GM23248 (cell line): ENCODE measurements around the gene FAM193A. TPM values are rescaled to one million over a fixed set of nuclear protein-coding genes. Genes with fewer than 3 reads are reported as not detected.

Experiments
- DNase-seq: peaks from one replicate; pipeline ENCODE4 v3.0.0-alpha.2; 2015
- H2AFZ ChIP-seq: fragments of 200-600 bp; sonication (generic); 2 replicates; pipeline ENCODE4 v1.6.1; 2016; ENCODE audit warnings: antibody characterized with exemption
- H3F3A ChIP-seq: fragments of 200-600 bp; sonication (generic); 2 replicates; pipeline ENCODE4 v1.6.1; 2016; ENCODE audit warnings: mild to moderate bottlenecking, antibody characterized with exemption, mixed run types; ENCODE audit not compliant: insufficient read depth
- H3K27ac ChIP-seq: fragments of 200-600 bp; sonication (generic); 2 replicates; pipeline ENCODE4 v1.5.1; 2016; ENCODE audit warnings: mild to moderate bottlenecking
- H3K27me3 ChIP-seq: fragments of 200-600 bp; sonication (generic); replicated peaks from 2 replicates; pipeline ENCODE4 v1.6.1; 2016; ENCODE audit warnings: mild to moderate bottlenecking; ENCODE audit not compliant: insufficient read depth
- H3K36me3 ChIP-seq: fragments of 200-600 bp; sonication (generic); 2 replicates; pipeline ENCODE4 v1.6.1; 2016; ENCODE audit warnings: low read depth, mild to moderate bottlenecking
- H3K4me1 ChIP-seq: fragments of 200-600 bp; sonication (generic); 2 replicates; pipeline ENCODE4 v1.6.1; 2016; ENCODE audit warnings: mild to moderate bottlenecking; ENCODE audit not compliant: insufficient read depth
- H3K4me2 ChIP-seq: fragments of 200-600 bp; sonication (generic); one replicate; pipeline ENCODE4 v1.6.1; 2016; ENCODE audit warnings: mild to moderate bottlenecking; ENCODE audit not compliant: unreplicated experiment
- H3K4me3 ChIP-seq: fragments of 200-600 bp; sonication (generic); 2 replicates; pipeline ENCODE4 v1.5.1; 2016; ENCODE audit warnings: mild to moderate bottlenecking
- H3K79me2 ChIP-seq: fragments of 200-600 bp; sonication (generic); 2 replicates; pipeline ENCODE4 v1.6.1; 2016; ENCODE audit warnings: mild to moderate bottlenecking; ENCODE audit not compliant: insufficient read depth
- H3K9ac ChIP-seq: fragments of 200-600 bp; sonication (generic); 2 replicates; pipeline ENCODE4 v1.6.1; 2016; ENCODE audit warnings: mild to moderate bottlenecking
- H3K9me2 ChIP-seq: fragments of 200-600 bp; sonication (generic); 2 replicates; pipeline ENCODE4 v1.6.1; 2016; ENCODE audit warnings: mixed run types, mild to moderate bottlenecking, moderate library complexity; ENCODE audit not compliant: insufficient read depth
- H3K9me3 ChIP-seq: fragments of 200-600 bp; sonication (generic); one replicate; pipeline ENCODE4 v1.6.1; 2017; ENCODE audit warnings: low read depth
- H4K20me1 ChIP-seq: fragments of 200-600 bp; sonication (generic); 2 replicates; pipeline ENCODE4 v1.6.0; 2016; ENCODE audit not compliant: insufficient read depth
- EZH2 ChIP-seq: fragments of 200-600 bp; sonication (generic); IDR thresholded peaks from 2 replicates; pipeline ENCODE4 v1.6.1; 2018; ENCODE audit warnings: antibody characterized with exemption, mild to moderate bottlenecking; ENCODE audit not compliant: insufficient read depth, poor library complexity, severe bottlenecking
- EZH2phosphoT487 ChIP-seq: fragments of 200-600 bp; sonication (generic); IDR thresholded peaks from 2 replicates; pipeline ENCODE4 v1.6.1; 2018; ENCODE audit warnings: antibody characterized with exemption, moderate library complexity, mild to moderate bottlenecking, low read depth; ENCODE audit not compliant: insufficient read depth
- WGBS, 2 experiments: methylation state at CpG; one replicate each; pipeline ENCODE4 v1.1.6; 2015 to 2017; ENCODE audit warnings: low lambda C conversion rate in 2 of 2, low coverage in 1 of 2; ENCODE audit errors: missing lambda C conversion rate in 2 of 2; 5-methylcytosine and 5-hydroxymethylcytosine counted together
- in situ Hi-C: fragments of 300-500 bp; cut with MboI; formaldehyde crosslinking; loops from 2 replicates; pipeline ENCODE4 v1.15.0; 2020
- polyA plus RNA-seq: library from polyadenylated mRNA; unstranded; fragments of >200 nt; fragmentation: Nextera tagmentation; extraction: Ambion mirVana; gene quantifications from 2 replicates; pipeline ENCODE4 v1.2.1, GENCODE V29; 2016
- total RNA-seq: library from RNA; depleted of rRNA; stranded (reverse); fragments of >200 nt; shearing (Covaris generic); gene quantifications from 2 replicates; pipeline ENCODE4 v1.2.3, GENCODE V29; 2014

FAM193A gene
- total and polyA plus RNA-seq, 2 experiments from 2014 or later, result 5.0 to 19.0 TPM

- Histone ChIP-seq H3K9me2 (no peaks in the 10 kb centered on the region), H3F3A (peaks cover 1% of the 10 kb centered on the region; the same call in 1 of the 2 replicates), H3K4me1 (peaks cover 7% of the 10 kb centered on the region; the same call in 1 of the 2 replicates), H4K20me1 (no peaks in the 10 kb centered on the region), H3K9me3 (no peaks in the 10 kb centered on the region), H3K9ac (no peak overlapping the region), H2AFZ (no peak overlapping the region), H3K36me3 (peaks cover 51% of the 10 kb centered on the region), H3K79me2 (peaks cover 100% of the 10 kb centered on the region), H3K4me2 (no peak overlapping the region), H3K27ac (no peak overlapping the region), H3K4me3 (no peak overlapping the region), H3K27me3 (no peaks in the 10 kb centered on the region)
- 90% methylated on average over 4 of the region's 4 CpGs for WGBS, 2 experiments
- no peak for TF ChIP-seq EZH2phosphoT487
- TF ChIP-seq EZH2, result no peak
- in situ Hi-C loops, result no loop called here
- DNase-seq, result no peak
Observed at GRCh38 chr4:2497324-2497723, 39.1 kb upstream of the FAM193A start.

DNA sequence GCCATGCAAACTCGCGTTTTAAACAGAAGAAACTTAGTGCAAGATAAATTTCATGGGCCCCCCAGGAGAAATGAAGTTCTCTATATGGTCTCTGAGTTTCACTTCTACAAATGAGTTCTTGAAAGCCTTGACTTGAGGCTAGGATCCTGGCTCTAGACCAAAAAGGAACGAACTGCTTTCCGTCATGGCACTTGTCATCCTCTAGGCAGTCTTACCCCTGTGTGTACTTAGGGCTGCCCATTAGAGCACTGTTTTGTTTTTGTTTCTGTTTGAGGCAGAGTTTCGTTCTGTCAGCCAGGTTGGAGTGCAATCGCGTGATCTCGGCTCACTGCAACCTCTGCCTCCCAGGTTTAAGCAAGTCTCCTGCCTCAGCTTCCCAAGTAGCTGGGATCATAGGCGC, 38.5 kb upstream of the FAM193A start:
- peaks cover 45% of the 10 kb centered on the region for H3K36me3 ChIP-seq
- peaks cover 100% of the 10 kb centered on the region for H3K79me2 ChIP-seq
- TF ChIP-seq EZH2 (no peak), EZH2phosphoT487 (no peak)
- no peak for DNase-seq
- no peaks in the 10 kb centered on the region for H3K9me2 ChIP-seq
- H3K9ac ChIP-seq, result no peak overlapping the region
- no peak overlapping the region for H3K4me2 ChIP-seq
- H3K27me3 ChIP-seq, result no peaks in the 10 kb centered on the region
- no peak overlapping the region for H2AFZ ChIP-seq
- no peak overlapping the region for H3K4me3 ChIP-seq
- WGBS, 2 experiments, result 95 to 96% methylated on average over 9 of the region's 9 CpGs
- H4K20me1 ChIP-seq, result no peaks in the 10 kb centered on the region
- H3F3A ChIP-seq, result no peaks in the 10 kb centered on the region; the same call in 1 of the 2 replicates
- in situ Hi-C loops, result no loop called here
- no peak overlapping the region for H3K27ac ChIP-seq
- no peaks in the 10 kb centered on the region for H3K9me3 ChIP-seq
- peaks cover 1% of the 10 kb centered on the region; the same call in 1 of the 2 replicates for H3K4me1 ChIP-seq

GRCh38 chr4:2500547-2500946, 35.9 kb upstream of the FAM193A start:
- TF ChIP-seq EZH2, result no peak
- no peak for TF ChIP-seq EZH2phosphoT487
- H3K9ac ChIP-seq, result no peak overlapping the region
- peaks cover 49% of the 10 kb centered on the region for H3K36me3 ChIP-seq
- H3K4me2 ChIP-seq, result no peak overlapping the region
- DNase-seq, result peak; percentile 35
- H2AFZ ChIP-seq, result no peak overlapping the region
- 70 to 73% methylated on average over 2 of the region's 2 CpGs for WGBS, 2 experiments
- H3K27ac ChIP-seq, result no peak overlapping the region
- H3K27me3 ChIP-seq, result no peaks in the 10 kb centered on the region
- no peaks in the 10 kb centered on the region for H3K9me2 ChIP-seq
- H3K4me3 ChIP-seq, result no peak overlapping the region
- no peaks in the 10 kb centered on the region for H3F3A ChIP-seq
- H3K79me2 ChIP-seq, result peaks cover 97% of the 10 kb centered on the region
- in situ Hi-C loops, result no loop called here
- no peaks in the 10 kb centered on the region for H4K20me1 ChIP-seq
- no peaks in the 10 kb centered on the region for H3K4me1 ChIP-seq
- H3K9me3 ChIP-seq, result no peaks in the 10 kb centered on the region

- Histone ChIP-seq H3K36me3 (peaks cover 49% of the 10 kb centered on the region), H3F3A (no peaks in the 10 kb centered on the region), H3K9ac (no peak overlapping the region), H3K27ac (no peak overlapping the region), H3K4me1 (no peaks in the 10 kb centered on the region), H3K9me2 (no peaks in the 10 kb centered on the region), H4K20me1 (no peaks in the 10 kb centered on the region), H3K79me2 (peaks cover 97% of the 10 kb centered on the region), H3K9me3 (no peaks in the 10 kb centered on the region), H3K4me2 (no peak overlapping the region), H2AFZ (no peak overlapping the region), H3K4me3 (no peak overlapping the region), H3K27me3 (no peaks in the 10 kb centered on the region)
- DNase-seq, result no peak
- in situ Hi-C loops, result no loop called here
- WGBS, 2 experiments, result 93 to 96% methylated on average over 7 of the region's 7 CpGs
- TF ChIP-seq EZH2phosphoT487 (no peak), EZH2 (no peak)
Observed at GRCh38 chr4:2501034-2501594, 35.3 kb upstream of the FAM193A start.

- no peaks in the 10 kb centered on the region for H3K9me3 ChIP-seq
- TF ChIP-seq EZH2phosphoT487 (no peak), EZH2 (no peak)
- in situ Hi-C loops, result no loop called here
- H3K36me3 ChIP-seq, result peaks cover 28% of the 10 kb centered on the region
- no peak overlapping the region for H3K27ac ChIP-seq
- WGBS, 2 experiments, result 96 to 97% methylated on average over 5 of the region's 5 CpGs
- no peak overlapping the region for H3K4me2 ChIP-seq
- no peak overlapping the region for H2AFZ ChIP-seq
- H3K79me2 ChIP-seq, result peaks cover 95% of the 10 kb centered on the region
- H3K9ac ChIP-seq, result no peak overlapping the region
- no peak overlapping the region for H3K4me3 ChIP-seq
- no peaks in the 10 kb centered on the region for H3K4me1 ChIP-seq
- no peaks in the 10 kb centered on the region for H3F3A ChIP-seq
- no peaks in the 10 kb centered on the region for H3K9me2 ChIP-seq
- H3K27me3 ChIP-seq, result no peaks in the 10 kb centered on the region
- H4K20me1 ChIP-seq, result no peaks in the 10 kb centered on the region
- no peak for DNase-seq
Observed at GRCh38 chr4:2503809-2504208, 32.6 kb upstream of the FAM193A start.
